ENCODE measurements around the gene NAT16. TPM values are rescaled to one million over a fixed set of nuclear protein-coding genes. Genes with fewer than 3 reads are reported as not detected.
A peak's percentile ranks its signal among the peaks of the same experiment; 100 is the strongest.

Gene NAT16
- total RNA-seq, 4 donors from 2014 or later, result not detected

DNA sequence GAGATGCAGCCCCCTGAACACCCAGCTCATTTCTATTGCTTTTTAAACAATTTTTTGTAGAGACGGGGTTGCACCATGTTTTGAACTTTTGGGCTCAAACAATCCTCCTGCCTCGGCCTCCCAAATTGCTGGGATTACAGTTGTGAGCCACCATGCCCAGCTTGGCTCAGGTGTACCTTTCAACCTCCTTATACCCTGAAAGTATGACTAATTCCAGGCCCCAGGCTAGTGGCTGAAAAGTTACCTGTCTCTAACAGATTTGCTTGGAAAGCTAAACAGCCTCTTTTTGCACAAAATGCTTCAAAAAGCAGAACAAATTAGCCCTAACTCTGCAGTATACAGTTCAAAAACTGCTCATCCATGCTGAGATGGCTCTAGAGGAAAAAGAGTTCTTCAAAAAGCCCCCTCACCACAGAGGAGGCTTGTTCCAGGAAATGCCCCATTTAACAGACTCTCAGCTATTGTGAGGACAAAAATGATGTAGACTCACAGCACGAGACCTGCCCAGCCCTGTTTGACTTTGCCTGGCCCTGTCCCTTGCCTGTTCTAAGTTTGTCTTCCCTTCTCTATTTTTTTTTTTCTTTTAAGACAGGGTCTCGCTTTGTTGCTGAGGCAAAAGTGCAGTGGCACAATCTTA, 39.2 kb downstream of the NAT16 start:
- H3K27me3 ChIP-seq, result no peaks in the 10 kb centered on the region
- H3K36me3 ChIP-seq, result no peaks in the 10 kb centered on the region
- TF ChIP-seq, protein P1, sequence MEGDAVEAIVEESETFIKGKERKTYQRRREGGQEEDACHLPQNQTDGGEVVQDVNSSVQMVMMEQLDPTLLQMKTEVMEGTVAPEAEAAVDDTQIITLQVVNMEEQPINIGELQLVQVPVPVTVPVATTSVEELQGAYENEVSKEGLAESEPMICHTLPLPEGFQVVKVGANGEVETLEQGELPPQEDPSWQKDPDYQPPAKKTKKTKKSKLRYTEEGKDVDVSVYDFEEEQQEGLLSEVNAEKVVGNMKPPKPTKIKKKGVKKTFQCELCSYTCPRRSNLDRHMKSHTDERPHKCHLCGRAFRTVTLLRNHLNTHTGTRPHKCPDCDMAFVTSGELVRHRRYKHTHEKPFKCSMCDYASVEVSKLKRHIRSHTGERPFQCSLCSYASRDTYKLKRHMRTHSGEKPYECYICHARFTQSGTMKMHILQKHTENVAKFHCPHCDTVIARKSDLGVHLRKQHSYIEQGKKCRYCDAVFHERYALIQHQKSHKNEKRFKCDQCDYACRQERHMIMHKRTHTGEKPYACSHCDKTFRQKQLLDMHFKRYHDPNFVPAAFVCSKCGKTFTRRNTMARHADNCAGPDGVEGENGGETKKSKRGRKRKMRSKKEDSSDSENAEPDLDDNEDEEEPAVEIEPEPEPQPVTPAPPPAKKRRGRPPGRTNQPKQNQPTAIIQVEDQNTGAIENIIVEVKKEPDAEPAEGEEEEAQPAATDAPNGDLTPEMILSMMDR (IDR thresholded peaks at IDR 0.05), result no peak
- TF ChIP-seq POLR2A (IDR thresholded peaks at IDR 0.05), result no peak
- no peak overlapping the region for H3K27ac ChIP-seq
- H3K4me3 ChIP-seq, result no peak overlapping the region
- no peaks in the 10 kb centered on the region for H3K4me1 ChIP-seq
- no peaks in the 10 kb centered on the region for H3K9me3 ChIP-seq
- intact Hi-C loops (cut with DNase I; ENCODE audit: low total_unique reads), result no loop called here
- no peak for DNase-seq

DNA sequence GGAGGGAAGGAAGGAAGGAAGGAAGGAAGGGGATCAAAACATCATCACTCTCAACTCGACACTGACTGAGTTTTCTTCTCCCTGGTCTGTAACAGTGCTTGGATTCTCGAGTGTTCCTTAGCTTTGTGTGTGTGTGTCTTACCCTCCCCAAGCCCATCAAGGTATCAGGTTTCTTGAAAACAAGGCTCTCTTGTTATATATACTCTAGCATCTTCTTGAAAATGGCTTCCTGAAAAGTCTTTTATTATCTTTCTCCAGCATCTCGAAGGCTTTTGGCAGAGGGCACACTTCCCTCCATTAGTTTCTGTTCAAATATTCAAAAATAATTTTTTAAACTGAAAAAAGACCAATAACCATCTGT, 39.8 kb downstream of the NAT16 start:
- no peaks in the 10 kb centered on the region for H3K36me3 ChIP-seq
- intact Hi-C loops (cut with DNase I; ENCODE audit: low total_unique reads), result no loop called here
- TF ChIP-seq, protein P1 (IDR thresholded peaks at IDR 0.05), result no peak
- no peak for TF ChIP-seq POLR2A (IDR thresholded peaks at IDR 0.05)
- no peak overlapping the region for H3K4me3 ChIP-seq
- H3K27ac ChIP-seq, result no peak overlapping the region
- no peak for DNase-seq
- no peaks in the 10 kb centered on the region for H3K4me1 ChIP-seq
- no peaks in the 10 kb centered on the region for H3K9me3 ChIP-seq
- H3K27me3 ChIP-seq, result no peaks in the 10 kb centered on the region

DNA sequence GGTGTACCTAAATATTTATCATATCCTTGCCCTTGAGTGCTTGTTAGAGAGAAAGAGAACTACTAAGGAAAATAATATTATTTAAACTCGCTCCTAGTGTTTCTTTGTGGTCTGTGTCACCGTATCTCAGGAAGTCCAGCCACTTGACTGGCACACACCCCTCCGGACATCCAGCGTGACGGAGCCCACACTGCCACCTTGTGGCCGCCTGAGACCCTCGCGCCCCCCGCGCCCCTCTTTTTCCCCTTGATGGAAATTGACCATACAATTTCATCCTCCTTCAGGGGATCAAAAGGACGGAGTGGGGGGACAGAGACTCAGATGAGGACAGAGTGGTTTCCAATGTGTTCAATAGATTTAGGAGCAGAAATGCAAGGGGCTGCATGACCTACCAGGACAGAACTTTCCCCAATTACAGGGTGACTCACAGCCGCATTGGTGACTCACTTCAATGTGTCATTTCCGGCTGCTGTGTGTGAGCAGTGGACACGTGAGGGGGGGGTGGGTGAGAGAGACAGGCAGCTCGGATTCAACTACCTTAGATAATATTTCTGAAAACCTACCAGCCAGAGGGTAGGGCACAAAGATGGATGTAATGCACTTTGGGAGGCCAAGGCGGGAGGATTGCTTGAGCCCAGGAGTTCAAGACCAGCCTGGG, 41.8 kb downstream of the NAT16 start:
- peak; percentile 86 to 96 for DNase-seq
- TF ChIP-seq, protein P1 (IDR thresholded peaks at IDR 0.05), result peak; percentile 69 to 90 (median 82)
- TF ChIP-seq POLR2A (IDR thresholded peaks at IDR 0.05), result peak in 1 of 2 donors; percentile 39
- intact Hi-C loops (cut with DNase I; ENCODE audit: low total_unique reads), result loop anchor here (5.0 kb wide), 1 partner anchor 41 kb away; no protein-coding TSS in a partner anchor

DNA sequence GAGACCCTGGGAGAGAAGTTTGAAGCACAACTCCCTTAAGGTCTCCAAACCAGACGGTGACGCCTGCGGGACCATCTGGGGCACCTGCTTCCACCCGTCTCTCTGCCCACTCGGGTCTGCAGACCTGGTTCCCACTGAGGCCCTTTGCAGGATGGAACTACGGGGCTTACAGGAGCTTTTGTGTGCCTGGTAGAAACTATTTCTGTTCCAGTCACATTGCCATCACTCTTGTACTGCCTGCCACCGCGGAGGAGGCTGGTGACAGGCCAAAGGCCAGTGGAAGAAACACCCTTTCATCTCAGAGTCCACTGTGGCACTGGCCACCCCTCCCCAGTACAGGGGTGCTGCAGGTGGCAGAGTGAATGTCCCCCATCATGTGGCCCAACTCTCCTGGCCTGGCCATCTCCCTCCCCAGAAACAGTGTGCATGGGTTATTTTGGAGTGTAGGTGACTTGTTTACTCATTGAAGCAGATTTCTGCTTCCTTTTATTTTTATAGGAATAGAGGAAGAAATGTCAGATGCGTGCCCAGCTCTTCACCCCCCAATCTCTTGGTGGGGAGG, 42.4 kb downstream of the NAT16 start:
- H3K4me1 ChIP-seq, result no peaks in the 10 kb centered on the region
- no peak for TF ChIP-seq POLR2A (IDR thresholded peaks at IDR 0.05)
- TF ChIP-seq, protein P1 (IDR thresholded peaks at IDR 0.05), result no peak
- no peak for DNase-seq
- H3K36me3 ChIP-seq, result no peaks in the 10 kb centered on the region
- intact Hi-C loops (cut with DNase I; ENCODE audit: low total_unique reads), result loop anchor here (5.0 kb wide), 1 partner anchor 40 kb away; no protein-coding TSS in a partner anchor
- H3K27ac ChIP-seq, result peak overlapping the region; percentile 58 to 84
- H3K27me3 ChIP-seq, result no peaks in the 10 kb centered on the region
- no peaks in the 10 kb centered on the region for H3K9me3 ChIP-seq
- no peak overlapping the region for H3K4me3 ChIP-seq

More for the DNA sequence above, 41.8 kb downstream of the NAT16 start:
- Histone ChIP-seq H3K27ac (peak overlapping the region; percentile 58 to 84), H3K36me3 (no peaks in the 10 kb centered on the region), H3K4me1 (no peaks in the 10 kb centered on the region), H3K9me3 (no peaks in the 10 kb centered on the region), H3K27me3 (no peaks in the 10 kb centered on the region), H3K4me3 (no peak overlapping the region)

DNA sequence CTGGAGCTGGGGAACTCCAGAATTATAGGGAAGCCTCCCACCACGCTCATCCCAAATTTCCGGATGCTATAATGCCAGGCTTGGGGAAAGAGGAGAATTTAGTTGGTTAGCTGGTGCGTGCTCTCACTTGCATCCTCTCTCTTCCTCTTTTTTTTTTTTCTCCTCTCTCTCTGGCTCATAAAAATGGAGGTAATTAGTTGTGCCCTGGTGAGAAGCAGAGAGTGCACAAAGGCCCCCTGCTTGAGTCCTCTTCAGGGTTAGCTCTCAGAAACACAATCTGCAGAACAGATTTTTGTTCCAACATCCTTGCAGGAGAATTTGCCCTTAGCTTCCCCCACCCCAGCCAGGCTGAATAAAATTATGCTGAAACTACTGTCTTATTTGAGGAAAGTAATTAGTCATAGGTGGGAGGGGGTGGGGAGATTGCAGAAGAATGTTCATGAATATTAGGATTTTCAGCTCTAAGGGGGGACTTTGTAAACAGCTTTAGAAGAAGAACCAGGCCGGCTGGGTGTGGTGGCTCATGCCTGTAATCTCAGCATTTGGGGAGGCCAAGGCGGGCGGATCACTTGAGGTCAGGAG, 45.6 kb downstream of the NAT16 start:
- H3K27me3 ChIP-seq, result no peaks in the 10 kb centered on the region
- no peaks in the 10 kb centered on the region for H3K36me3 ChIP-seq
- H3K4me3 ChIP-seq, result no peak overlapping the region
- no peak for DNase-seq
- H3K27ac ChIP-seq, result no peak overlapping the region
- intact Hi-C loops (cut with DNase I; ENCODE audit: low total_unique reads), result no loop called here
- TF ChIP-seq, protein P1 (IDR thresholded peaks at IDR 0.05), result no peak
- no peak for TF ChIP-seq POLR2A (IDR thresholded peaks at IDR 0.05)
- no peaks in the 10 kb centered on the region for H3K4me1 ChIP-seq
- H3K9me3 ChIP-seq, result no peaks in the 10 kb centered on the region

All from uterus (tissue), 4 donors.